ENCODE results near the gene BARHL2. TPM values are rescaled to one million over a fixed set of nuclear protein-coding genes. Genes with fewer than 3 reads are reported as not detected.

BARHL2 gene
- total and polyA plus RNA-seq, 10 of the 15 experiments (the other 5 are each of a cell fraction or from before 2014, with no cell fraction given), result not detected

DNA sequence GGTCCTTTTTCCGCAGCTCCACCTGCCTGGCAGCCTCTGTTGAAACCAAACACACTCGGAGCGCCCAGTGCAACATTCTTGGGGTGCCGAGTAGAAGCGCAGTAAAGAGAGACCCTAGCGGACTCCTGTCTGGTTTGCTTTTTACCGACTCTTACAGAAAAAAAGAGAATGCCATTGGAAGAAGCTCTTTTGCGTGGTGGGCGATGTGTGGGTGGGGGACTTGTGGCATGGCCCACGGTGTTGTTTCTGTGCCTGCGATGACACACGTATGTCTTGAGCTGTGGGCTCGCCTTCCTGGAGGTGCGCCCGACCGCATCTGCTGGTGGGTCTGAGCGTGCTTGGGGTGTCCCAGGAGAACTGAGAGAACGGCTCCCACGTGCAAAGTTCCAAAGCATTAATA lies 7.3 kb upstream of the BARHL2 start:
- Histone ChIP-seq H3K9ac (ENCODE audit: control insufficient read depth, insufficient read depth, low read length) (no peak overlapping the region), H3K9me3 (replicated peaks; ENCODE audit: control insufficient read depth, insufficient read depth, low read length) (peaks cover 3% of the 10 kb centered on the region; the same call in 2 of the 3 replicates), H4K20me1 (ENCODE audit: control insufficient read depth, insufficient read depth) (no peaks in the 10 kb centered on the region), H3K27me3 (replicated peaks in 1 of 2; ENCODE audit: control insufficient read depth in 2 of 2, insufficient read depth in 2 of 2, low read length in 1 of 2) (peaks cover 11 to 28% of the 10 kb centered on the region in 2 experiments), H3K79me2 (ENCODE audit: control insufficient read depth, insufficient read depth, low read length) (no peaks in the 10 kb centered on the region), H2AFZ (ENCODE audit: control insufficient read depth, low read depth, low read length) (no peak overlapping the region), H3K4me2 (ENCODE audit: control insufficient read depth, insufficient read depth) (no peak overlapping the region), H3K27ac (ENCODE audit: control insufficient read depth, insufficient read depth) (no peak overlapping the region), H3K4me3 (no peak overlapping the region), H3K36me3 (ENCODE audit: control insufficient read depth in 2 of 2, insufficient read depth in 2 of 2, low read length in 1 of 2) (no peaks in the 10 kb centered on the region), H3K4me1 (ENCODE audit: control insufficient read depth, insufficient read depth, low read length) (no peaks in the 10 kb centered on the region)
- RAD21 ChIA-PET (ENCODE audit: unreplicated experiment), result interaction anchor here (1.3 kb wide), 1 partner anchor 249 kb away, joined by 4 read pairs; no protein-coding TSS in a partner anchor
- BruUV-seq (replicated peaks), result no TSS peak
- POLR2A ChIA-PET, result no interaction called here
- FAIRE-seq, result no peak
- SMC1A ChIA-PET (ENCODE audit: uncharacterized antibody, unreplicated experiment), result no interaction called here
- no peak for ATAC-seq
- in situ Hi-C loops (cut with MboI) (loop anchor here (5.0 kb wide), 2 partner anchors 233 to 438 kb away; no protein-coding TSS in a partner anchor), intact Hi-C loops (cut with micrococcal nuclease; ENCODE audit: unreplicated experiment) (loop anchor here (5.0 to 10.0 kb wide), 2 partner anchors 250 to 612 kb away; no protein-coding TSS in a partner anchor)
- 62% methylated on average over 19 of the region's 19 CpGs for WGBS (ENCODE audit: insufficient coverage, insufficient replicate concordance, low lambda C conversion rate, missing lambda C conversion rate)
- DNase-seq (ENCODE audit: low read depth, low spot score), result no peak
- no peak for TF ChIP-seq ZSCAN29 (IDR thresholded peaks at IDR 0.05)
- TF ChIP-seq, protein P1, sequence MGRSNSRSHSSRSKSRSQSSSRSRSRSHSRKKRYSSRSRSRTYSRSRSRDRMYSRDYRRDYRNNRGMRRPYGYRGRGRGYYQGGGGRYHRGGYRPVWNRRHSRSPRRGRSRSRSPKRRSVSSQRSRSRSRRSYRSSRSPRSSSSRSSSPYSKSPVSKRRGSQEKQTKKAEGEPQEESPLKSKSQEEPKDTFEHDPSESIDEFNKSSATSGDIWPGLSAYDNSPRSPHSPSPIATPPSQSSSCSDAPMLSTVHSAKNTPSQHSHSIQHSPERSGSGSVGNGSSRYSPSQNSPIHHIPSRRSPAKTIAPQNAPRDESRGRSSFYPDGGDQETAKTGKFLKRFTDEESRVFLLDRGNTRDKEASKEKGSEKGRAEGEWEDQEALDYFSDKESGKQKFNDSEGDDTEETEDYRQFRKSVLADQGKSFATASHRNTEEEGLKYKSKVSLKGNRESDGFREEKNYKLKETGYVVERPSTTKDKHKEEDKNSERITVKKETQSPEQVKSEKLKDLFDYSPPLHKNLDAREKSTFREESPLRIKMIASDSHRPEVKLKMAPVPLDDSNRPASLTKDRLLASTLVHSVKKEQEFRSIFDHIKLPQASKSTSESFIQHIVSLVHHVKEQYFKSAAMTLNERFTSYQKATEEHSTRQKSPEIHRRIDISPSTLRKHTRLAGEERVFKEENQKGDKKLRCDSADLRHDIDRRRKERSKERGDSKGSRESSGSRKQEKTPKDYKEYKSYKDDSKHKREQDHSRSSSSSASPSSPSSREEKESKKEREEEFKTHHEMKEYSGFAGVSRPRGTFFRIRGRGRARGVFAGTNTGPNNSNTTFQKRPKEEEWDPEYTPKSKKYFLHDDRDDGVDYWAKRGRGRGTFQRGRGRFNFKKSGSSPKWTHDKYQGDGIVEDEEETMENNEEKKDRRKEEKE (IDR thresholded peaks at IDR 0.05), result no peak
- no peak for TF ChIP-seq SUZ12 (IDR thresholded peaks at IDR 0.05; ENCODE audit: unreplicated experiment)
- no peak for TF ChIP-seq HDGF (IDR thresholded peaks at IDR 0.05)
- no peak for TF ChIP-seq POU2F2 (IDR thresholded peaks at IDR 0.05; ENCODE audit: borderline replicate concordance, low read depth, low read length)
- no peak for TF ChIP-seq NFIC (IDR thresholded peaks at IDR 0.05; ENCODE audit: low read depth, low read length)
- no peak for TF ChIP-seq HDAC6 (IDR thresholded peaks at IDR 0.05; ENCODE audit: unreplicated experiment)
- TF ChIP-seq, protein P2, sequence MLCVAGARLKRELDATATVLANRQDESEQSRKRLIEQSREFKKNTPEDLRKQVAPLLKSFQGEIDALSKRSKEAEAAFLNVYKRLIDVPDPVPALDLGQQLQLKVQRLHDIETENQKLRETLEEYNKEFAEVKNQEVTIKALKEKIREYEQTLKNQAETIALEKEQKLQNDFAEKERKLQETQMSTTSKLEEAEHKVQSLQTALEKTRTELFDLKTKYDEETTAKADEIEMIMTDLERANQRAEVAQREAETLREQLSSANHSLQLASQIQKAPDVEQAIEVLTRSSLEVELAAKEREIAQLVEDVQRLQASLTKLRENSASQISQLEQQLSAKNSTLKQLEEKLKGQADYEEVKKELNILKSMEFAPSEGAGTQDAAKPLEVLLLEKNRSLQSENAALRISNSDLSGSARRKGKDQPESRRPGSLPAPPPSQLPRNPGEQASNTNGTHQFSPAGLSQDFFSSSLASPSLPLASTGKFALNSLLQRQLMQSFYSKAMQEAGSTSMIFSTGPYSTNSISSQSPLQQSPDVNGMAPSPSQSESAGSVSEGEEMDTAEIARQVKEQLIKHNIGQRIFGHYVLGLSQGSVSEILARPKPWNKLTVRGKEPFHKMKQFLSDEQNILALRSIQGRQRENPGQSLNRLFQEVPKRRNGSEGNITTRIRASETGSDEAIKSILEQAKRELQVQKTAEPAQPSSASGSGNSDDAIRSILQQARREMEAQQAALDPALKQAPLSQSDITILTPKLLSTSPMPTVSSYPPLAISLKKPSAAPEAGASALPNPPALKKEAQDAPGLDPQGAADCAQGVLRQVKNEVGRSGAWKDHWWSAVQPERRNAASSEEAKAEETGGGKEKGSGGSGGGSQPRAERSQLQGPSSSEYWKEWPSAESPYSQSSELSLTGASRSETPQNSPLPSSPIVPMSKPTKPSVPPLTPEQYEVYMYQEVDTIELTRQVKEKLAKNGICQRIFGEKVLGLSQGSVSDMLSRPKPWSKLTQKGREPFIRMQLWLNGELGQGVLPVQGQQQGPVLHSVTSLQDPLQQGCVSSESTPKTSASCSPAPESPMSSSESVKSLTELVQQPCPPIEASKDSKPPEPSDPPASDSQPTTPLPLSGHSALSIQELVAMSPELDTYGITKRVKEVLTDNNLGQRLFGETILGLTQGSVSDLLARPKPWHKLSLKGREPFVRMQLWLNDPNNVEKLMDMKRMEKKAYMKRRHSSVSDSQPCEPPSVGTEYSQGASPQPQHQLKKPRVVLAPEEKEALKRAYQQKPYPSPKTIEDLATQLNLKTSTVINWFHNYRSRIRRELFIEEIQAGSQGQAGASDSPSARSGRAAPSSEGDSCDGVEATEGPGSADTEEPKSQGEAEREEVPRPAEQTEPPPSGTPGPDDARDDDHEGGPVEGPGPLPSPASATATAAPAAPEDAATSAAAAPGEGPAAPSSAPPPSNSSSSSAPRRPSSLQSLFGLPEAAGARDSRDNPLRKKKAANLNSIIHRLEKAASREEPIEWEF (IDR thresholded peaks at IDR 0.05; ENCODE audit: insufficient replicate concordance, low read depth, low read length), result no peak
- no peak for TF ChIP-seq SMAD5 (IDR thresholded peaks at IDR 0.05; ENCODE audit: low read depth)
- TF ChIP-seq TARDBP (IDR thresholded peaks at IDR 0.05; ENCODE audit: borderline replicate concordance), result no peak
- TF ChIP-seq MTA2 (IDR thresholded peaks at IDR 0.05; ENCODE audit: low read depth), result no peak
- CTCF ChIA-PET, result interaction anchor here (0.7 to 1.3 kb wide), 3 partner anchors 234 to 441 kb away, joined by 3 to 5 read pairs (median 4); no protein-coding TSS in a partner anchor
